NCI-H1105 (cell line): ENCODE measurements around the gene FBXL19.

Experiments
- DNase-seq: peaks from one replicate; lab custom pipeline; 2025; lab: John Stamatoyannopoulos, UW

FBXL19 gene

GRCh38 chr16:30964574-30965226, 41.3 kb downstream of the FBXL19 start:
- DNase-seq: no peak

GRCh38 chr16:30965436-30965835, 42.1 kb downstream of the FBXL19 start:
- no peak for DNase-seq

- DNase-seq: no peak
Measured at GRCh38 chr16:30966033-30966619, 42.8 kb downstream of the FBXL19 start.

GRCh38 chr16:30967795-30968194, 44.4 kb downstream of the FBXL19 start:
- DNase-seq: no peak

GRCh38 chr16:30969246-30969842, 46.0 kb downstream of the FBXL19 start:
- DNase-seq: no peak

GRCh38 chr16:30971298-30971697, 47.9 kb downstream of the FBXL19 start:
- no peak for DNase-seq

GRCh38 chr16:30972872-30973271, 49.5 kb downstream of the FBXL19 start:
- no peak for DNase-seq

- no peak for DNase-seq
Measured at GRCh38 chr16:30974348-30974747, 51.0 kb downstream of the FBXL19 start.

GRCh38 chr16:30976486-30976885, 53.1 kb downstream of the FBXL19 start:
- DNase-seq: no peak

GRCh38 chr16:30977502-30977901, 54.1 kb downstream of the FBXL19 start:
- DNase-seq: no peak

- no peak for DNase-seq
Measured at GRCh38 chr16:30979170-30980022, 56.0 kb downstream of the FBXL19 start.

- no peak for DNase-seq
Measured at GRCh38 chr16:30980023-30980371, 56.6 kb downstream of the FBXL19 start.

GRCh38 chr16:30980434-30980833, 57.1 kb downstream of the FBXL19 start:
- DNase-seq: no peak

- DNase-seq: no peak
Measured at GRCh38 chr16:30980959-30981358, 57.6 kb downstream of the FBXL19 start.

GRCh38 chr16:30982548-30983288, 59.3 kb downstream of the FBXL19 start:
- DNase-seq: no peak

GRCh38 chr16:30983289-30983889, 60.0 kb downstream of the FBXL19 start:
- DNase-seq: no peak

- DNase-seq: no peak
Measured at GRCh38 chr16:30983898-30984610, 60.7 kb downstream of the FBXL19 start.

GRCh38 chr16:30984669-30985400, 61.5 kb downstream of the FBXL19 start, which contains the start of gene HSD3B7:
HSD3B7 (plus strand) TSS chr16:30985207; CDS start chr16:30985659, 452 bp downstream.
- DNase-seq: peak; percentile 51

GRCh38 chr16:30985401-30986128, 62.2 kb downstream of the FBXL19 start:
- DNase-seq: peak; percentile 77
